ENCODE results near the gene SDK2. TPM values are rescaled to one million over a fixed set of nuclear protein-coding genes. Genes with fewer than 3 reads are reported as not detected.

Gene SDK2
- polyA plus RNA-seq, 2 of the 4 experiments (the other 2 are of a cell fraction), result 0.36 to 0.57 TPM

DNA sequence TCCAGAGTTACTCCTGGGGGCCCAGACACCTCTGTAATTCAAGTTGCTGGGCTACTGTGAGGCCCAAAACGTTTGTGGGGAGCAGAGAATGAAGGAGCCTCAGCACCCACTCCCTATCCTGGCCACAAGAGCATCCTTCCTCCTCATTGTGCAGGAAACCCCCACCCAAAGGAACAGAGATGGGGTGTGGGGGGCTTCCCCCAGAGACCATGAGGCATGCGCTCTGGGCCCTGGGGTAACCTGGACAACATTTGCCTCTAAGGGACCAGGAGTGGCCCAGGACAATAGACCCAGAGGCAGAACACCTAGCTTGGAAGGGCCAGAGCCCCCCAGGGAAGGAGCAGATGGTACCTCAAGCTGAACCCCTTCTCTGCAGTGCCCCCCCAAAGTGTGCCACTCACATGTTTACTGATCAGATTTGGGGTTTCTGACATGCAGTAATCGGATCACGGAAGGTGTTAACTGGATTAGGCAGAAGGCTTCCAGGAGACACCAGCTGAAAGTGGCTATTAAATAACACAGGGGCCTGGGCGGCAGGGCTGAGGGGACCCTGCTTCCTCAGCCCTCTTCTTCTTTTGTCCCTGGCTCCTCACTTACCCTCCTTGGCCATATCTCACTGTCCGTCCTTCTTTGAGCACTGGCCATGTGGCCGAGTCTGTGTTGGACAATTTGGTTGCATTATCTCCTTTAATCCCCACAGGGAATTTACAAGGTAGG lies 50.8 kb downstream of the SDK2 start:
- 60% methylated on average over 7 of the region's 7 CpGs for WGBS (ENCODE audit: missing lambda C conversion rate)
- H3K4me2 ChIP-seq, result no peak overlapping the region
- H3K4me1 ChIP-seq, result no peaks in the 10 kb centered on the region
- DNase-seq (ENCODE audit: low read depth in 1 of 2, low spot score in 1 of 2), result no peak
- TF ChIP-seq CHD2 (IDR thresholded peaks at IDR 0.05; ENCODE audit: low read length, partially characterized antibody) (no peak), HEYL (CRISPR knock-in tag; IDR thresholded peaks at IDR 0.05) (no peak), MYC (IDR thresholded peaks at IDR 0.05; ENCODE audit: borderline replicate concordance, low read length) (no peak), PHF8 (IDR thresholded peaks at IDR 0.05; ENCODE audit: borderline replicate concordance, low read depth) (no peak), MAZ (IDR thresholded peaks at IDR 0.05; ENCODE audit: borderline replicate concordance, low read depth, low read length) (no peak), FOXS1 (CRISPR knock-in tag; IDR thresholded peaks at IDR 0.05) (no peak), KDM1A (IDR thresholded peaks at IDR 0.05; ENCODE audit: low read depth) (no peak), FOSL2 (IDR thresholded peaks at IDR 0.05) (no peak), FOSL2 (CRISPR knock-in tag; IDR thresholded peaks at IDR 0.05) (no peak), EHF (CRISPR knock-in tag; IDR thresholded peaks at IDR 0.05) (no peak), TFCP2L1 (CRISPR knock-in tag; IDR thresholded peaks at IDR 0.05) (no peak), GATA3 (IDR thresholded peaks at IDR 0.05; ENCODE audit: borderline replicate concordance) (no peak), BHLHE40 (IDR thresholded peaks at IDR 0.05; ENCODE audit: low read depth, low read length) (no peak), ZFP36 (IDR thresholded peaks at IDR 0.05; ENCODE audit: borderline replicate concordance, partially characterized antibody) (no peak), ZNF302 (CRISPR knock-in tag; IDR thresholded peaks at IDR 0.05) (no peak)
- TF ChIP-seq, protein P1, sequence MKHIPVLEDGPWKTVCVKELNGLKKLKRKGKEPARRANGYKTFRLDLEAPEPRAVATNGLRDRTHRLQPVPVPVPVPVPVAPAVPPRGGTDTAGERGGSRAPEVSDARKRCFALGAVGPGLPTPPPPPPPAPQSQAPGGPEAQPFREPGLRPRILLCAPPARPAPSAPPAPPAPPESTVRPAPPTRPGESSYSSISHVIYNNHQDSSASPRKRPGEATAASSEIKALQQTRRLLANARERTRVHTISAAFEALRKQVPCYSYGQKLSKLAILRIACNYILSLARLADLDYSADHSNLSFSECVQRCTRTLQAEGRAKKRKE (CRISPR knock-in tag; IDR thresholded peaks at IDR 0.05; ENCODE audit: low read depth), result no peak
- TF ChIP-seq, protein P2, sequence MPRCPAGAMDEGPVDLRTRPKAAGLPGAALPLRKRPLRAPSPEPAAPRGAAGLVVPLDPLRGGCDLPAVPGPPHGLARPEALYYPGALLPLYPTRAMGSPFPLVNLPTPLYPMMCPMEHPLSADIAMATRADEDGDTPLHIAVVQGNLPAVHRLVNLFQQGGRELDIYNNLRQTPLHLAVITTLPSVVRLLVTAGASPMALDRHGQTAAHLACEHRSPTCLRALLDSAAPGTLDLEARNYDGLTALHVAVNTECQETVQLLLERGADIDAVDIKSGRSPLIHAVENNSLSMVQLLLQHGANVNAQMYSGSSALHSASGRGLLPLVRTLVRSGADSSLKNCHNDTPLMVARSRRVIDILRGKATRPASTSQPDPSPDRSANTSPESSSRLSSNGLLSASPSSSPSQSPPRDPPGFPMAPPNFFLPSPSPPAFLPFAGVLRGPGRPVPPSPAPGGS (IDR thresholded peaks at IDR 0.05), result no peak
- TF ChIP-seq, protein P3, sequence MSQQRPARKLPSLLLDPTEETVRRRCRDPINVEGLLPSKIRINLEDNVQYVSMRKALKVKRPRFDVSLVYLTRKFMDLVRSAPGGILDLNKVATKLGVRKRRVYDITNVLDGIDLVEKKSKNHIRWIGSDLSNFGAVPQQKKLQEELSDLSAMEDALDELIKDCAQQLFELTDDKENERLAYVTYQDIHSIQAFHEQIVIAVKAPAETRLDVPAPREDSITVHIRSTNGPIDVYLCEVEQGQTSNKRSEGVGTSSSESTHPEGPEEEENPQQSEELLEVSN (IDR thresholded peaks at IDR 0.05; ENCODE audit: borderline replicate concordance, low read depth), result no peak
- no peak for ATAC-seq
- no peaks in the 10 kb centered on the region for H3K9me3 ChIP-seq
- H3K4me3 ChIP-seq, result no peak overlapping the region
- ChIA-PET CTCF (interaction anchor here (0.6 to 0.9 kb wide), 2 partner anchors 205 to 584 kb away, joined by 3 read pairs; no protein-coding TSS in a partner anchor), POLR2A (no interaction called here)
- no peak for FAIRE-seq
- H3K27ac ChIP-seq, result no peak overlapping the region

DNA sequence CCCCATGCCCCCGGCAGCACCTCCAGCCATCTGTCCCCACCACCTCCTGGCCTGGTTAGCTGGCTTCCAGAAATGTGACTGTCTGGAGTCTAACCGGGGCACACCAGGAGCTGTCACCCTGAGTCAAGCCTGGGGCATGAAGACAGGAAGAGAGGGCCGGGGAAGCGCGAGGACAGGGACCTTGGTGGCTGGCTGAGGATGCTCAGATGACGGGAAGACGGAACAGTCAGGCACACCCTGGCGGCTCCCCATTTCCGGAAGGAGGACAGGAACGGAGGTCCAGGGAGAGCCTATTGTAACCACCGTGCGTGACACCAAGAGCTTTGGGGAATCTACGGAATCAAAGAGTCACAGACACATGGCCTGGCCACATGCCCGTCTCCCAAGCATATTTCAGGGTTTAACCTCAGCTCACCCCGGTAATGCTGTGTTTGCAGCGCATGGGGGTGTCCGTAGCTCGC lies 51.7 kb downstream of the SDK2 start:
- no peak overlapping the region for H3K4me3 ChIP-seq
- H3K4me2 ChIP-seq, result no peak overlapping the region
- 70% methylated on average over 18 of the region's 18 CpGs for WGBS (ENCODE audit: missing lambda C conversion rate)
- FAIRE-seq, result no peak
- ChIA-PET CTCF (interaction anchor here (0.6 to 1.1 kb wide), 2 partner anchors 163 to 206 kb away, joined by 3 to 5 read pairs; no protein-coding TSS in a partner anchor), POLR2A (no interaction called here)
- no peak for ATAC-seq
- no peak for DNase-seq (ENCODE audit: low read depth in 1 of 2, low spot score in 1 of 2)
- H3K27ac ChIP-seq, result no peak overlapping the region
- H3K4me1 ChIP-seq, result no peaks in the 10 kb centered on the region
- H3K9me3 ChIP-seq, result no peaks in the 10 kb centered on the region
- TF ChIP-seq MAZ (IDR thresholded peaks at IDR 0.05; ENCODE audit: borderline replicate concordance, low read depth, low read length) (no peak), CBX8 (IDR thresholded peaks at IDR 0.05) (no peak), HOXB13 (CRISPR knock-in tag; IDR thresholded peaks at IDR 0.05; ENCODE audit: low read depth) (no peak), FOXS1 (CRISPR knock-in tag; IDR thresholded peaks at IDR 0.05) (no peak), EHF (CRISPR knock-in tag; IDR thresholded peaks at IDR 0.05) (no peak), RAD21 (conservative IDR thresholded peaks at IDR 0.05 in 1 of 2, IDR thresholded peaks at IDR 0.05 in 1 of 2) (no peak), KDM5A (IDR thresholded peaks at IDR 0.05) (no peak), JUNB (IDR thresholded peaks at IDR 0.05) (no peak), CHD2 (IDR thresholded peaks at IDR 0.05; ENCODE audit: low read length, partially characterized antibody) (no peak), ZSCAN20 (CRISPR knock-in tag; IDR thresholded peaks at IDR 0.05) (no peak), POLR2A (IDR thresholded peaks at IDR 0.05; ENCODE audit: low read length) (no peak), POLR2AphosphoS2 (conservative IDR thresholded peaks at IDR 0.05; ENCODE audit: low read length) (no peak), CHD4 (IDR thresholded peaks at IDR 0.05; ENCODE audit: borderline replicate concordance) (no peak), PHF8 (IDR thresholded peaks at IDR 0.05; ENCODE audit: borderline replicate concordance, low read depth) (no peak), RFX5 (IDR thresholded peaks at IDR 0.05) (no peak)
- TF ChIP-seq, protein P3 (IDR thresholded peaks at IDR 0.05; ENCODE audit: borderline replicate concordance, low read depth), result no peak
- TF ChIP-seq, protein P4, sequence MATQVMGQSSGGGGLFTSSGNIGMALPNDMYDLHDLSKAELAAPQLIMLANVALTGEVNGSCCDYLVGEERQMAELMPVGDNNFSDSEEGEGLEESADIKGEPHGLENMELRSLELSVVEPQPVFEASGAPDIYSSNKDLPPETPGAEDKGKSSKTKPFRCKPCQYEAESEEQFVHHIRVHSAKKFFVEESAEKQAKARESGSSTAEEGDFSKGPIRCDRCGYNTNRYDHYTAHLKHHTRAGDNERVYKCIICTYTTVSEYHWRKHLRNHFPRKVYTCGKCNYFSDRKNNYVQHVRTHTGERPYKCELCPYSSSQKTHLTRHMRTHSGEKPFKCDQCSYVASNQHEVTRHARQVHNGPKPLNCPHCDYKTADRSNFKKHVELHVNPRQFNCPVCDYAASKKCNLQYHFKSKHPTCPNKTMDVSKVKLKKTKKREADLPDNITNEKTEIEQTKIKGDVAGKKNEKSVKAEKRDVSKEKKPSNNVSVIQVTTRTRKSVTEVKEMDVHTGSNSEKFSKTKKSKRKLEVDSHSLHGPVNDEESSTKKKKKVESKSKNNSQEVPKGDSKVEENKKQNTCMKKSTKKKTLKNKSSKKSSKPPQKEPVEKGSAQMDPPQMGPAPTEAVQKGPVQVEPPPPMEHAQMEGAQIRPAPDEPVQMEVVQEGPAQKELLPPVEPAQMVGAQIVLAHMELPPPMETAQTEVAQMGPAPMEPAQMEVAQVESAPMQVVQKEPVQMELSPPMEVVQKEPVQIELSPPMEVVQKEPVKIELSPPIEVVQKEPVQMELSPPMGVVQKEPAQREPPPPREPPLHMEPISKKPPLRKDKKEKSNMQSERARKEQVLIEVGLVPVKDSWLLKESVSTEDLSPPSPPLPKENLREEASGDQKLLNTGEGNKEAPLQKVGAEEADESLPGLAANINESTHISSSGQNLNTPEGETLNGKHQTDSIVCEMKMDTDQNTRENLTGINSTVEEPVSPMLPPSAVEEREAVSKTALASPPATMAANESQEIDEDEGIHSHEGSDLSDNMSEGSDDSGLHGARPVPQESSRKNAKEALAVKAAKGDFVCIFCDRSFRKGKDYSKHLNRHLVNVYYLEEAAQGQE (IDR thresholded peaks at IDR 0.05), result no peak

All from A549 (cell line).